NCI-H2171 (cell line): ENCODE results near the gene CBARP.

ENCODE experiments used
- DNase-seq: peaks from one replicate; lab custom pipeline; 2025; lab: John Stamatoyannopoulos, UW

Gene CBARP

DNA sequence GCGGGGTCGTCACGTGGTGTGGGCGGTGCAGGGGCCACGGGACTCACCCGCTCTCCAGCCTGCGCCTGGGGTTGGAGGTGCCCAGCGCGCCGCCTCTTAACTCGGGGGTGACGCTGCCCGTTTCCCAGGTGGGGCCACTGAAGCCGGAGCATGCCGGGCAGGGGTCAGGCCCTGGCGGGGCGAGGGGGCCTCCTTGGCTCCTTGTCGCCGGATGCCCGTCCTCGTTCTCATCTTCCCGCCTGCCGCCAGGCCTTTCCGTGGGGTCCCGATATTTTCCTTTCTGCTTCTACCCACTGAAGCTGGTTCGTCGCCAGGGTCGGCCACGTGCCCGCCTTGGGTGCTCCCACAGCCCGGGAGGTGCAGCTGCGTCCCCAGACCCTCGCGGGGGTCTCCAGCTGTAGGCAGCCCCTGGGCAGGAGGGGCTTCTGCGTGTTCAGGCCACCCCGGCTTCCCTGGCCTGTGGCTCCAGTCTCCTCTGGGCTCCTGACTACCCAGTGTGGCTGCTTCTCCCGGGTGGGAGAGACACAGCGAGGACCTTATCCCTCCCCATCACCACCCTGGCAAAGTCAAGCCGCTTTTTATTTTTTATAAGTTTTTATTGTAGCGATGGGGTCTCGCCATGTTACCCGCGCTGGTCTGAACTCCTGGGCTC is 38.3 kb upstream of the CBARP start:
- DNase-seq: no peak

DNA sequence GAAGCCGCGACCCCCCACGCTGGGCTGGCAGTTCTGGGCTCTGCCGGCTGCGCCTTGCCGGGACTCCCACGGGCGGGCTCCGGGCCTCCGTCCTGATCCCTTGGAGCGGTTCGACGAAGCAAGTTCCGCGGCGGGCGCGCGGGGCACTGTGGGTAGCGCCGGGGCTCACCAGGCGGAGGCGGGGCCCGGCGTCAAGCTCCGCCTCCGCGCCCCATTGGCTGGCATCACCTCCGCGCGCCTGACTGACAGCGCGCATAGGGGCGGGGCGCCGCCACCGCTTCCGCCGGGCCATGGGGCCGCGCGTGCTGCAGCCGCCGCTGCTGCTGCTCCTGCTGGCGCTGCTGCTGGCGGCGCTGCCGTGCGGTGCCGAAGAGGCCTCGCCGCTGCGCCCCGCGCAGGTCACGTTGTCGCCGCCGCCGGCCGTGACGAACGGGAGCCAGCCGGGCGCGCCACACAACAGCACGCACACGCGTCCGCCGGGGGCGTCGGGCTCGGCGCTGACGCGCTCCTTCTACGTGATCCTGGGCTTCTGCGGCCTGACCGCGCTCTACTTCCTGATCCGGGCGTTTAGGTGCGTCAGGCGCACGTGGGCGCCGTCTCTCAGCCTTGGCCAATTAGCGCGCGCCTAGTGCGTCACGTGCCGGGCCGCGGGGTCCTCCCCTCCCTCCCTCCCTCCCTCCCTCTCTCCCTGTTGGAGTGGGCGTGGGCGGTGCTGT is 37.6 kb upstream of the CBARP start, which contains the start of gene FAM174C:
Gene FAM174C (plus strand): TSS at position 271 of the 716 bp plus-strand sequence. CDS start 20 bp downstream, at position 291.
- DNase-seq: peak; percentile 98

DNA sequence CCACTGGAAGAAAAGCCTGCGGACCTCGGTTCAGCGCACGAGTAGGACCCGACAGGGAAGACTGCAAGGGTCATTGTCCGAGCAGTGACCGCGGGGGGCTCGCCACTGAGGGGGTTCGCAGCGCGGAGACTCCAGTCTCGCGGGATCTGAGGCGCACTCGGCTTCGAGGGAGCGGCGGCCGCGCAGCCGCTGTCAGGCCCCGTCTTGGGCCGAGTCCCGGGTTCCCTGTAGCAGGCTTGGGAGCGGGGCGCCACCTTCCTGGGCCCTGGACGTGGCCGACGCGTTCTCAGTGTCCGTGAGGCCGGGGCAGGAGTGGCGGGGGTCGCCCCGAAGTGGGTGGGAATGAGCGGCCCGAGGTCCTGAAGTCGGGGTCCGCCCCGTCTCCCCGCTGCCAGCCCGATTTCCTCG is 37.1 kb upstream of the CBARP start:
- no peak for DNase-seq

DNA sequence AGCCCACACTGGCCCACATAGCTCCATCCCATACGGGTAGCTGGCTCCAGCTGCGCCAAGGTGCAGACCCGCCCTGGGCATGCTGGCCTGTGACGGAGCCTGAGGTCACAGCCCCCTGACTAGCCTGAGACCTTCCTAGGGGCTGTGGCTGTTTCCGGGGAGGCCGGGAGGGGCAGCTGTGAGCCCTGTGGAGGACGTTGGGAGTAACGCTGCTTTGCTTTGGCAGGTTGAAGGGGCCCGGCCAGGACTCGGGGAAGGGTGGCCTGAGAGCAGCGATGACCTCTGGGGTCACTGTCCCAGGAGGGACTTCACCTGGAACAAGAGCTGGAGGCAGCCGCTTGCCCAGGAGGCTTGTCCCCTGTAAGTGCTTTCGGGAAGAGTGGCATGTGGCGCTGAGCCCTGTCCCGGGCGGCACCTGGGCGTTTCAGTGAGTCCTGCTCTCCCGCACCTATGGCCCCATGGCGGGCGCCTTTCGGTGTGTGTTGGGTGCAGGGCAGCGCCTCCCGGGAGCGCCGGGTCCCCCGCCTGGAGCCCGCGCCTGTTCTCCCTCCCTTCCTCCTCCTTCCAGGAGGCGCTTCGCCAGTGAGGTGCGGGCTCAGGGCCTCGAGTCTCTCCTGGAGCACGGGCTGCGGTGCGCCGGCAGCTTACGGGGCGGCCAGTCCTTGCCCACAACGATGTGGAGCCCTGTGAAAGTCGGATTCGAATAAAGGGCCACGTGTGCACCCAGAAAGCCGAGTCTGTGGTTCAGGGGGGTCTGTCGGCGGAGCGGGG is 36.5 kb upstream of the CBARP start:
- no peak for DNase-seq

DNA sequence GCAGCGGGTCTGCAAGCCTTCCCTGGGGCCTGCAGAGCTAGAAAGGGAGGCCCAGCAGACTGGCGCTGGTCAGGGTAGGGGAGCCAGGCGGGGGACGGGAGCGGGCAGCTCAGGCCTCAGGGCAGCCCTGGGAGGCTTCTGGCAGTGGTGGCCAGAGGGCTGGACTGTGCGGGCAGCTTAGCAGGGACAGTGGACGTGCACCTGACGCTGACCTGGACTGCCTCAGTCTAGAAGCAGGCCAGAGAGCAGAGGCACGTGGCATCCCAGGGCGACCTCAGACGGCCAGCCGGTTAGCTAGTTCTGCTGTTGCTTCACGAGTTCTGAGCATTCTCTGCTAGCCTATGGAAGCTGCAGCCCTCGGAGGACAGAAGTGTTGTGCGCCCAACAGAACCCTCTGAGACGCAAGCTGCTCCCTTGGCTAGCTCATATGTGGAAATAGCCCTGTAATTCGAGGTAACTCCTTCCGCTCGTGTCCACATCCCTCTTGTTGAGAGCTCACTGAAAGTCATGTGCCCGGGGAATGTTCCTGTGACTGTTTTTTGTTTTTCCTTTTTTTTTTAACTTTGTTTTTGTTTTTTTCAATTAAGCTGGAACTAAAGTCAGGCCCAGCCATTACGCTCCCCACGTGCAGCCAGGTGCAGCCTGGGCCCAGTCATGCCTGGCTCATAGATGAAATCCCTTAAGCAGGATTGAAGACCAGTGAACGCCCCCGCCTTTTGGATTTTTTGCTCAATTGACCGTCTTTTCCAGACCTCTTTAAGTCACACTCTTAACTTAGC is 35.6 kb upstream of the CBARP start:
- DNase-seq: no peak

DNA sequence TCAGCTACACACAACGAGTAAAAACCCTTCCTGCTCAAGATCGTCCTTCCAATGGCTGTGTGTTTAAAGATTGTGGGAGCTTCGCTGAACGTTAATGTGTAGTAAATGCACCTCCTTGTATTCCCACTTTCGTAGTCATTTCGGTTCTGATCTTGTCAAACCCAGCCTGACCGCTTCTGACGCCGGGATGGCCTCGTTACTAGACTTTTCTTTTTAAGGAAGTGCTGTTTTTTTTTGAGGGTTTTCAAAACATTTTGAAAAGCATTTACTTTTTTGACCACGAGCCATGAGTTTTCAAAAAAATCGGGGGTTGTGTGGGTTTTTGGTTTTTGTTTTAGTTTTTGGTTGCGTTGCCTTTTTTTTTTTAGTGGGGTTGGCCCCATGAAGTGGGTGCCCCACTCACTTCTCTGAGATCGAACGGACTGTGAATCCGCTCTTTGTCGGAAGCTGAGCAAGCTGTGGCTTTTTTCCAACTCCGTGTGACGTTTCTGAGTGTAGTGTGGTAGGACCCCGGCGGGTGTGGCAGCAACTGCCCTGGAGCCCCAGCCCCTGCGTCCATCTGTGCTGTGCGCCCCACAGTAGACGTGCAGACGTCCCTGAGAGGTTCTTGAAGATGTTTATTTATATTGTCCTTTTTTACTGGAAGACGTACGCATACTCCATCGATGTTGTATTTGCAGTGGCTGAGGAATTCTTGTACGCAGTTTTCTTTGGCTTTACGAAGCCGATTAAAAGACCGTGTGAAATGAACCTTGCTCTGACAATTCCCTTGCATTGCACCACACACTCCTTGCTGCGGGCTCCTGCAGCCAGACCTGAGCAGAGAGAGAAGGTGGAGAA is 34.8 kb upstream of the CBARP start:
- no peak for DNase-seq

DNA sequence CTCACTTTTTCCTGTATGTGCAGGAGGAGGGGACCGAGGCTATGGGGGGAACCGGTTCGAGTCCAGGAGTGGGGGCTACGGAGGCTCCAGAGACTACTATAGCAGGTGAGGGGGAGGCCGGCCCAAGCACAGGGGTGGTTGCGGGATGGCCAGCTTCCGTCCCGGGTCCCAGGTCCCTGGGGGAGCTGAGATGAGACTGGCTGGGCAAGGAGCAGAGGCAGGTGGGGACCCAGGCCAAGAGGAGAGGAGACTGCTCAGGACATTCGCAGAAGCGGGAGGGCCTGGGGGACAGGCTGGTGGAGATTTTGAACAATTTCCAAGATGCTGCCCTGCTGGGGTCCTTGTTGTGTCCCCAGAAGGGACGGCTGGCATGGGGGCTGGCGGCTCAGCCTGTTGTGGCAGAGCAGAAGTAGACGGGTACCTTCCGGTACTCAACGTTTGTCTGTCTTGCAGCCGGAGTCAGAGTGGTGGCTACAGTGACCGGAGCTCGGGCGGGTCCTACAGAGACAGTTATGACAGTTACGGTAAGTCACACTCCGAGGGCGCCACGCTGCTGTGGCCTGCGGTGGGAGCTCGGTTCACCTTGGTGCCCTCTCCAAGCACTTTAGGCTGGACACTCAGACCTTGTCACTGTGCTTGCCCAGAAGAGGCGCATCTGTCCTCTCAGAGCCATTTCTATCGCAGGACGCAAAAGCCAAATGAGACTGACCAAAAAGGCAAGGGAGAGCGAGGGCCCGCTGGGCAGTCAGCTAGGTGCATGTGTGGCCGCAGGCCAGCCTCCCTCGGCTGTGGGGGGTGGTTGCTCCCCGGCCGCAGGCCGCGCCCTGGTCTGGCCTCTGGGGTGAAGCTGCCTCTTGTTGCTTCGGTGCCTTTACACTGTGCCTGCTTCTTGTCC is 34.0 kb upstream of the CBARP start:
- no peak for DNase-seq

DNA sequence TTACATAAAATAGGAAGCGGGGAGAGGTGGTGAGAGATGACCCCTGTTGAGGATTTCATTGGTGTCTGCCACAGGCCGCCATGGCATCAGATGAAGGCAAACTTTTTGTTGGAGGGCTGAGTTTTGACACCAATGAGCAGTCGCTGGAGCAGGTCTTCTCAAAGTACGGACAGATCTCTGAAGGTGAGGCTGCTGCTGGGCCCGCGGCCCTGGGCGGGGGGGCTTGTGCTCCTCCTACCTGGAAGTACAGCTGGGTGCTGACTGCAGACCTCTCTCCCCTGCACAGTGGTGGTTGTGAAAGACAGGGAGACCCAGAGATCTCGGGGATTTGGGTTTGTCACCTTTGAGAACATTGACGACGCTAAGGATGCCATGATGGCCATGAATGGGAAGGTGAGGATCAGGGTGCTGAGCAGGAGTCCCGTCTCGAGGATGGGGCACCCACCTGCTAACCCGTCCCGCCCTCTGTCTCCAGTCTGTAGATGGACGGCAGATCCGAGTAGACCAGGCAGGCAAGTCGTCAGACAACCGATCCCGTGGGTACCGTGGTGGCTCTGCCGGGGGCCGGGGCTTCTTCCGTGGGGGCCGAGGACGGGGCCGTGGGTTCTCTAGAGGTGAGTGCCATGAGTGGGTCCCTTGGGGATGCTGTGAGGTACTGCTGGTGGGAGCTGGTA is 33.2 kb upstream of the CBARP start:
- DNase-seq: no peak

DNA sequence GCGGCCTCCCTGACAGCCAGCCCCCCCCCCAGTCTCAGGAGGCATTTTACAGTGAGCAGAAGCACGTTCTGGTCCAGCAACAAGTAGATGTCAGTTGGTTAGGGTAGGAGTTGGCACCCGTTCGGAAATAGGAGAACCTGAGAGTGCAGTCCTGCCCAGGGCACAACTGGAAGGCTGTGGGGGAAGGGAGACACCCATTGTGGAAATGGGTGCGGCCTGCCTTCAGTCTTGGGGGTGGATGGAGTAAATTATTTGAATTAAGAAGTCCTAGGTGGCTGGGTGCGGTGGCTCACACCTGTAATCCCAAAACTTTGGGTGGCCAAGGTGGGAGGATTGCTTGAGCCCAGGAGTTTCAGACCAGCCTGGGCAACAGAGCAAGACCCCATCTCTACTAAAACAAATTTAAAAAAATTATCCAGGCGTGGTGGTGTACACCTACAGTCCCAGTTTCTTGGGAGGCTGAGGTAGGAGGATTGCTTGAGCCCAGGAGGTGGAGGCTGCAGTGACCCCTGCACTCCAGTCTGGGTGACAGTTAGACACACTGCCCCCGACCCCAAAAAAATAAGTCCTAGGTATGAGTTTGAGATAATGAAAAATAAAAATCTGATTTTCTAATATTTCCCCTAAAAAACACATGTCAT is 32.5 kb upstream of the CBARP start:
- no peak for DNase-seq

DNA sequence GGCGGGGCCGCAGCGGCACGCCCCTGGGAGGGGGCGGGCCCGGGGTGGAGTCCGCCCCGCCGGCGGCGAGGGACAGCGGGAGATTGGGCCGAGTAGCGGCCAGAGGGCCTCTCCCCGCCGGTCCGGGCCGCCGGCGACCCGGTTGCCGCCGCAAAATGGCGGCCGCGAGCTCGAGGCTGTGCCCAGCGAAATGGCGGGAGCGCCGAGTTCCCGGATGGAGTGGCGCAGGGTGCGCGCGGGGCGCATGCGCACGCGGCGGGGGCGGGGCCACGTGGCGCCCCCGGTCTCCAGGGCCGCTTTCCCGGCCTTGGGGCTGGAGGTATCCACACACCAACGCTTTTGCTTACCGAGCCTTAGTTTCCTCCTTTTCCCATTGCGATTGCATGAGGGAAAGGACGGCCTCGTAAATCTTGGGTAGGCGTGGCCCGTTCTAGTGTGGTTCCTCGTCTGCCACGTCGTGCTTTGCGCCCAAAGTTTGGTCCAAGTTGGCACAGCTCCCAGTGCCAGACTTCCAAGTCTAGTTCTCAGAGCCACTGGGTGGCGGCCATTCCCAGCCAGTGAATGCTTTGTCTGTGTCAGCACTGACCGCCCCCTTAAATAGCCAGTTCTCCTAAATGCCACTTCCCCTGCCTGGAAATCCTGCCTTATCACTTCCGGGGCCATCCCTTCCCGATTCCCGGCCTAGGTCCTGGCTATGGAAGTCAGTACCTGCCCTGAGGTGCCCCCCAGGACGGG is 31.8 kb upstream of the CBARP start:
- DNase-seq: peak; percentile 88

DNA sequence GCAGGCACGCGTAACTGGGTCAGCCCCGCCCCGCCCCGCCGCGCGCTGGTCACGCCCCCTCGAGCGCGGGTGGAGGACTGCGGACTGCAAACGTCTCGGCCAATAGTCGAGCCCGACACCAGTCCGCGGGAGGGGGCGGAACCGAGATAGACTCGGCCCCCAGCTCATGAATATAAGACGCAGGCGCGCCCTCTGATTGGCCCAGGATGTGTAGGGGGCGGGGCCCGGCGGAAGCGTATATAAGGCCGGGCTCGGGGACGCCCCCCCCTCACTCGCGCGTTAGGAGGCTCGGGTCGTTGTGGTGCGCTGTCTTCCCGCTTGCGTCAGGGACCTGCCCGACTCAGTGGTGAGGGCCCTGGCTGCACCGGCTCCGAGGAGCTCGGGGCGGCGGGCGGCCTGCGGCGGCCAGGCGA is 31.3 kb upstream of the CBARP start, which contains the start of gene CIRBP:
Gene CIRBP (plus strand): TSS at position 268 of the 413 bp plus-strand sequence. CDS start 1,602 bp downstream, outside the sequence.
- peak; percentile 99 for DNase-seq

DNA sequence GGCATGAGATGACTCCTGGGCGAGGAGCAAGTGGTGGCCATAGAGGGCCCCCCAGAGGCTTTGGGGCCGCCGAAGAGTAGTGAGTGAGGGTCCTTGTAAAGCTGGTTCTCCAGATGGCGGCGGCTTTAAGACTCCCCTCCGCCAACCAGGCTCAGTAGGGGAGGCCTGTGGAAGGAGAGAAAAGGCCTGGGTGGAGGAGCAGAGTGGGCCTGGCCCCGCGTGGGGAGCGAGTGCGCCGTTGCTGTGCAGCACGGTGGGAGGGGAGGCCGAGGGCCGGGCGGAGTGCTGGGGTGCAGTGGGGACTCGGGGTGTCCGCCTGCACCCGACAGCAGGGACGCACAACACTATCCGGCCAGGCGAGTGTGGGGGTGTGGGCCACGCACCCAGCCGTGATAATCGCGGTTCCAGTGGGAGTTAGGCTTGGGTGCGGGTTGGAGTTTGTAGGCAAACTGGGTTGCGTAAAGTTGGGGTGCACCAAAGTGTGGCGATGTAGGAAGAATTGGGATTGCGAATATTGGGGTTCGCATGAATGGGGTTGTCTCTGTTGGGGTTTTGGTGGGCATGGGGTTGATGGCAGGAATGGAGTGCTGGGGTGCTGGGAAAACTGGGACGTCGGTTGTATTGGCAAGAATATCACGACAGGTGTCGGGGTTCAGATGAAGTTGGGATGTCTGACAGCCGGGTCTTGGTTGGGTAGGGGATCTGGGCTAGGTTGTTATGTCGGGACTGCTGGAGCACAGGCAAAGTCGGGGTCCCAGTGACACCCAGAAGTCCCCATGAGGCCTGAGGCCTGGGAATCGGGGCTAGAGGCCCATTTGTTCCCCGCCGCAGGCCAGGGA is 30.6 kb upstream of the CBARP start:
- no peak for DNase-seq

DNA sequence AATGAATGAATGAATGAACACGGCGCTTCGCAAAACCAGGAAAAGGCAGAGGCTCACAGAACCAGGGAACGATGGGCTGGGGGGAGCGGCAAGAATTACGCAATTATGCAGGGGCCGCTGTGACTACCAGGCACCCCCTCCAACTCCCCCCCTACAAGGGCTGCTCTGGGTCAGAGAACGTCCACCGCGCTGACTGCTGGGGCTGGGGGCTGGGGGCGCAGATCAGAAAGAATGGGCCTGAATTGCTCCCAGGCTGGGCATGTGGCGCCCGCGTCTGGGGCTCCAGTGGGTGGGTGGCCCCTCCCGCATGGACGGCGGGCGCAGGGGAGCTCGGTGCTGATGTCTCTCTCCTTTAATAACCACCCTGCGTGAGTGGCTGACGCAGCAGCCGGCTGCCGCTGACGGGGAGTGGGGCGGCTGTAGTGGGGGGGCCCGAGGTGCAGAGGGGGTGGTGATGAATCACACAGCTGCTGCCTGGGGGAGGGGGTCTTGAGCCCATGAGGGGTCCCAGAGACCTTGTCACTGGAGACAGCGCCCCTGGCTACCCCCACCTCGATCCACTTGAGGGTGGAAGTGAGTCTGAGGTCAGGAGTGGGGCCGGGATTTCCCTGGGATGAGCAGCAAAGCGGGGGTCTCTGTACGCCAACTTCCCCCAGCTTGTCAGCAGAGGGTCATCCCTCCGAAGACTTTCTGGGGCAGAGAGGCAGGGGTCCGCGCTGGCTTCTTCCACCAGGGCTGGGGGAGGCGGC is 29.8 kb upstream of the CBARP start:
- DNase-seq: no peak

DNA sequence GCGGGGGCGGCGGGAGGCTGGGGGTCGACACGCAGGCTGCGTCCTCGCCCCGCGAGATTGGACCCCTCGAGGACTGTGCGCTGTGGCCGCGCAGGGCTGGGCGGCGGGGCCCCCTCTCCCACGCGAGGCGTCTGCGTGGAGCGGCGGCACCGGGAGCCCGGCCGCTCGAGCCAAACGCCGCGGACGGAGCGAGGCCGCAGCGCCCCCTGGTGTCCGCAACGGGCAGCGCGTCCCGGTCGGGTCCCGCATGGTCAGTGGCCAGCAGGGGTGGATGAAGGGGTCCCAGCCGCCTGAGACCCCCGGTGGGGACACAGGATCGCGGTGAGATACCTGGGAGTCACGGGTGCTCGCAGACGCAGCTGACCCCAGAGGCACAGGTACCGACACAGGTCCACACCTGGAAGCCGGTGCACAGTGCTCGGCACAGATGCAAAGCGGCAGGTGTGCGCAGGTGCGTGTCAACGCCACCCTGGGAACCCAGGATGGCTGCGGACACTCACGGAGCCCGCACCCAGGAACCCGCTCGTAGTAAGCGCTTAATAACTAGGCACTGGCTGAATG is 29.2 kb upstream of the CBARP start:
- DNase-seq: no peak

DNA sequence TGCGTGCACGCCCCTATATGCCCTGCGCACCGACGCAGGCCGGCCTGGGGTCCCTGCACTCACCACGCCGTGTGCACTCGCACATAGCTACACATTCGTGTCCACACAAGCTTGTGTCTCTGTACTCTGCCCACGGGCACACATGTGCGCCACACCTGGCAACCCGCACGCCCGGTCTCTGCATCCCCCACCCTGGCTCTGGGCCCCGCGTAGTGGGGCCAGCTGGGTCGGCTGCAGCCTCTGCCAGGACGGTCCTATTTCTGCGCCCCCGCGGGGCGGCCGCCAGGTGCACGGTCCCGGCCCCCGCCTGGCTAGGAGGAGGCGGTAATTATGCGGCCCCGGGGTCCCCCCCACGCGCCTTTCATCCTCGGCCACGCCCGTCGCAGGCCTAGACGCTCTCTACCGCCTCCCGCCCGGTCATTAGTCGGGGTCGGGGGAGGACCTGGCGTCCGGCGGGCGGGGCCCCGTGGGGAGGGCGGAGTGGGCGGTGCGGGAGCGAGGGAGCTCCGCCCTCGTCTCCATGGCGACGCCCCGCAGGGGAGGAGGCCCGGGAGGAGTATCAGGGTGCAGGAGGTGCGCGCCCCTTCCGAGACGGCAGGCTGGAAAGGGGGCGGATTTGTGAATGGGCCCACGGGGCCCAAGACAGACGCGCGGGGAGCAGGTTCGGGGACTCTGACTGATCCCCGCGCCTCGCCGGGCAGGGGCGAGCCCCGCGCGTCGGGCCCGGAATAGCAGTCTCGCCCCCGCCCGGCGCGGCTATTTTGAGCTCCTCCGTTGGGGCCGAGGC is 28.5 kb upstream of the CBARP start:
- no peak for DNase-seq
